A549 (cell line): ENCODE measurements around the gene TMEM223. TPM values are rescaled to one million over a fixed set of nuclear protein-coding genes. Genes with fewer than 3 reads are reported as not detected.
"Not testable (repeated sequence)": the region's sequence is repeated elsewhere in the genome, so short reads cannot be mapped to it uniquely, and the experiment has no call there.

ENCODE experiments used
- ATAC-seq, 2 experiments: fragments of 200-7000 bp in 1 of 2; fragments of >200 bp in 1 of 2; cut with Nextera tagmentation in 1 of 2; cut with Tn5 transposase in 1 of 2; 3 replicates each; pipeline versions ENCODE4 v1.8.0 to v1.9.1; 2018 to 2020; ENCODE audit warnings: mild to moderate bottlenecking in 1 of 2, moderate library complexity in 1 of 2
- CTCF ChIA-PET: fragments of 300-600 bp; sonication (Branson Sonifier 250); formaldehyde crosslinking; extraction: SDS; loops from one replicate; lab custom pipeline; 2021; ENCODE audit warnings: antibody characterized with exemption, inconsistent platforms; lab: Yijun Ruan, JAX
- POLR2A ChIA-PET: fragments of 350-600 bp; formaldehyde crosslinking; extraction: SDS; loops from one replicate; lab custom pipeline; 2021; ENCODE audit warnings: antibody characterized with exemption, inconsistent platforms; lab: Yijun Ruan, JAX
- DNase-seq, 2 experiments: peaks; one replicate each; pipeline versions ENCODE4 v3.0.0 to v3.0.0-alpha.2; 2011 to 2016; ENCODE audit warnings: low read depth in 1 of 2, low spot score in 1 of 2
- FAIRE-seq: peaks from 2 replicates; lab custom pipeline; 2011; peaks lifted over from hg19 to GRCh38; lab: Jason Lieb, UNC
- H3K27ac ChIP-seq, 2 experiments: fragments of >200 bp; sonication (Bioruptor Twin); formaldehyde crosslinking; 3 replicates each; pipeline ENCODE4 v1.5.1; 2016 to 2017
- H3K4me1 ChIP-seq: fragments of >200 bp; sonication (Bioruptor Twin); formaldehyde crosslinking; 3 replicates; pipeline ENCODE4 v1.6.1; 2016
- H3K4me2 ChIP-seq: fragments of >200 bp; sonication (Bioruptor Twin); formaldehyde crosslinking; 3 replicates; pipeline ENCODE4 v1.6.1; 2016
- H3K4me3 ChIP-seq: fragments of >200 bp; sonication (Bioruptor Twin); formaldehyde crosslinking; 3 replicates; pipeline ENCODE4 v1.5.1; 2016
- H3K9me3 ChIP-seq: fragments of >200 bp; sonication (Bioruptor Twin); formaldehyde crosslinking; 3 replicates; pipeline ENCODE4 v1.6.1; 2016
- BHLHE40 ChIP-seq: IDR thresholded peaks from 2 replicates; pipeline ENCODE4 v1.6.1; 2012; ENCODE audit warnings: low read depth, low read length, inconsistent platforms
- FOSB ChIP-seq: fragments of 250-450 bp; sonication (Bioruptor Pico); IDR thresholded peaks from 2 replicates; pipeline ENCODE4 v1.5.0; 2020; ENCODE audit warnings: mild to moderate bottlenecking, moderate library complexity
- FOXS1 ChIP-seq: fragments of 250-450 bp; sonication (Bioruptor Pico); IDR thresholded peaks from 2 replicates; pipeline ENCODE4 v1.5.0; 2020; ENCODE audit warnings: mild to moderate bottlenecking, moderate library complexity
- HES2 ChIP-seq: fragments of >200 bp; sonication (Bioruptor Twin); formaldehyde crosslinking; IDR thresholded peaks from 2 replicates; pipeline ENCODE4 v1.6.1; 2016
- HEYL ChIP-seq: fragments of 250-450 bp; sonication (Bioruptor Pico); IDR thresholded peaks from 2 replicates; pipeline ENCODE4 v1.8.0; 2021; ENCODE audit warnings: mild to moderate bottlenecking, moderate library complexity
- HMGXB4 ChIP-seq: fragments of 250-450 bp; sonication (Bioruptor Pico); IDR thresholded peaks from 2 replicates; pipeline ENCODE4 v1.5.0; 2021; ENCODE audit warnings: mild to moderate bottlenecking, moderate library complexity, borderline replicate concordance
- HOXB5 ChIP-seq: fragments of 250-450 bp; sonication (Bioruptor Pico); IDR thresholded peaks from 2 replicates; pipeline ENCODE4 v1.5.0; 2020; ENCODE audit warnings: mild to moderate bottlenecking, moderate library complexity
- KDM1A ChIP-seq: fragments of 200-600 bp; sonication (generic); IDR thresholded peaks from 2 replicates; pipeline ENCODE4 v1.6.1; 2016; ENCODE audit warnings: low read depth, mild to moderate bottlenecking
- MAZ ChIP-seq: fragments of 150-350 bp; IDR thresholded peaks from 2 replicates; pipeline ENCODE4 v1.6.1; 2014; ENCODE audit warnings: antibody characterized with exemption, low read depth, low read length, borderline replicate concordance
- NR3C1 ChIP-seq: fragments of >200 bp; sonication (Bioruptor Twin); formaldehyde crosslinking; IDR thresholded peaks from 3 replicates; pipeline ENCODE4 v1.6.1; 2017
- RCOR1 ChIP-seq: fragments of 150-350 bp; IDR thresholded peaks from 2 replicates; pipeline ENCODE4 v1.6.1; 2014; ENCODE audit warnings: antibody characterized with exemption, low read length, low read depth
- REST ChIP-seq: fragments of 200-600 bp; sonication (generic); IDR thresholded peaks from 2 replicates; pipeline ENCODE4 v1.6.1; 2016; ENCODE audit warnings: antibody characterized with exemption, mild to moderate bottlenecking, moderate library complexity
- TFCP2L1 ChIP-seq: fragments of 250-450 bp; sonication (Bioruptor Pico); IDR thresholded peaks from 2 replicates; pipeline ENCODE4 v1.5.0; 2021; ENCODE audit warnings: mild to moderate bottlenecking
- TP53 ChIP-seq: fragments of 250-450 bp; sonication (Bioruptor Pico); IDR thresholded peaks from 2 replicates; pipeline ENCODE4 v1.5.0; 2021; ENCODE audit warnings: mild to moderate bottlenecking, moderate library complexity
- ZNF302 ChIP-seq: fragments of 250-450 bp; sonication (Bioruptor Pico); IDR thresholded peaks from 2 replicates; pipeline ENCODE4 v1.9.0; 2021; ENCODE audit warnings: inconsistent platforms, mild to moderate bottlenecking, moderate library complexity
- WGBS: methylation state at CpG from one replicate; pipeline ENCODE4 v1.1.6; 2017; ENCODE audit errors: missing lambda C conversion rate; 5-methylcytosine and 5-hydroxymethylcytosine counted together
- polyA plus RNA-seq, 4 experiments: library from polyadenylated mRNA; depleted of rRNA in 3 of 4; stranded (reverse); fragments of >200 nt; fragmentation: RNase III in 1 of 4; extraction: RNeasy Plus Mini Kit Qiagen cat#74134 plus additional on column Dnase treatment in 1 of 4; gene quantifications; 2 replicates in 3 of 4; 3 replicates in 1 of 4; pipeline ENCODE4 v1.2.3, GENCODE V29; 2011 to 2017

Gene TMEM223
- polyA plus RNA-seq, 2 of the 4 experiments (the other 2 are of a cell fraction) = 23.5 to 26.5 TPM

GRCh38 chr11:62770778-62771143 lies 21.0 kb downstream of the TMEM223 start:
- peak overlapping the region; percentile 75 for H3K4me2 ChIP-seq
- WGBS = 38% methylated on average over 18 of the region's 18 CpGs
- peaks cover 15% of the 10 kb centered on the region for H3K4me1 ChIP-seq
- ATAC-seq = peak; percentile 14 to 25; a peak in 5 of 6 replicates
- FAIRE-seq = no peak
- H3K4me3 ChIP-seq = peak overlapping the region; percentile 78
- POLR2A ChIA-PET = interaction anchor here (0.5 to 6.8 kb wide), 12 partner anchors 9 to 179 kb away, joined by 3 to 63 read pairs (median 6); partner anchors contain the start of genes B3GAT3, C11orf98, CSKMT and HNRNPUL2
- H3K27ac ChIP-seq = peak overlapping the region; percentile 93 to 94
- TF ChIP-seq TP53 (CRISPR knock-in tag) (peak; percentile 46; the same call in 1 of the 2 replicates), MAZ (no peak)
- no peak for DNase-seq
- no peaks in the 10 kb centered on the region for H3K9me3 ChIP-seq
- CTCF ChIA-PET = interaction anchor here (0.6 to 13.8 kb wide), 7 partner anchors 10 to 241 kb away, joined by 3 to 211 read pairs (median 4); partner anchors contain the start of genes POLR2G and TMEM179B

- H3K4me3 ChIP-seq = peak overlapping the region; percentile 69
- FAIRE-seq, H3K9me3 ChIP-seq, H3K4me1 ChIP-seq: not testable (repeated sequence)
- DNase-seq (peak in 1 of 2 experiments; percentile 31), ATAC-seq (peak in 1 of 2 experiments; percentile 39; a peak in 3 of 6 replicates)
- POLR2A ChIA-PET = interaction anchor here (1.0 to 2.3 kb wide), 8 partner anchors 7 to 120 kb away, joined by 4 to 20 read pairs (median 8); partner anchors contain the start of genes HNRNPUL2, SLC3A2, TAF6L and TMEM179B
- WGBS = 24% methylated on average over 9 of the region's 9 CpGs
- H3K27ac ChIP-seq = peak overlapping the region; percentile 75 to 90
- peak overlapping the region; percentile 65 for H3K4me2 ChIP-seq
- CTCF ChIA-PET = interaction anchor here (0.6 to 3.6 kb wide), 8 partner anchors 9 to 1110 kb away, joined by 3 to 23 read pairs (median 4); partner anchors contain the start of genes TAF6L and TMEM179B
Measured at GRCh38 chr11:62760867-62761227, 31.0 kb downstream of the TMEM223 start.

- no peak for ATAC-seq
- no peak for DNase-seq
- Histone ChIP-seq H3K4me1 (peaks cover 16% of the 10 kb centered on the region; the same call in 2 of the 3 replicates), H3K4me3 (no peak overlapping the region), H3K9me3 (no peaks in the 10 kb centered on the region)
- CTCF ChIA-PET = interaction anchor here (0.6 to 3.6 kb wide), 4 partner anchors 11 to 31 kb away, joined by 3 to 19 read pairs (median 6); partner anchors contain the start of gene TMEM179B
- TF ChIP-seq RCOR1 (no peak), TP53 (CRISPR knock-in tag) (no peak), ZNF302 (CRISPR knock-in tag) (no peak), TFCP2L1 (CRISPR knock-in tag) (no peak)
- TF ChIP-seq, all 56 proteins: peak for 0
- POLR2A ChIA-PET = interaction anchor here (1.1 kb wide), 1 partner anchor 83 kb away, joined by 3 read pairs; no protein-coding TSS in a partner anchor
- H3K4me2 ChIP-seq = no peak overlapping the region
- H3K27ac ChIP-seq = no peak overlapping the region
- WGBS = 68% methylated on average over 9 of the region's 9 CpGs
- FAIRE-seq = no peak
Measured at GRCh38 chr11:62757846-62758788, 33.7 kb downstream of the TMEM223 start.

GRCh38 chr11:62755086-62755615 lies 36.7 kb downstream of the TMEM223 start:
- H3K9me3 ChIP-seq = no peaks in the 10 kb centered on the region
- peak overlapping the region; percentile 91 for H3K4me2 ChIP-seq
- H3K4me3 ChIP-seq = 0 out of 3 replicates have a peak overlapping the region, but pooled peaks have one; percentile 55
- no peak overlapping the region for H3K27ac ChIP-seq
- 87% methylated on average over 10 of the region's 10 CpGs for WGBS
- no peak for TF ChIP-seq HEYL (CRISPR knock-in tag)
- TF ChIP-seq HES2 = no peak
- no peak for TF ChIP-seq REST
- TF ChIP-seq KDM1A = no peak
- no peak for TF ChIP-seq FOSB (CRISPR knock-in tag)
- TF ChIP-seq FOXS1 (CRISPR knock-in tag) = no peak
- no peak for TF ChIP-seq NR3C1
- no peak for TF ChIP-seq HMGXB4 (CRISPR knock-in tag)
- TF ChIP-seq HOXB5 = no peak
- TF ChIP-seq BHLHE40 = no peak
- CTCF ChIA-PET = interaction anchor here (1.2 to 1.8 kb wide), 2 partner anchors 14 to 31 kb away, joined by 5 to 6 read pairs; no protein-coding TSS in a partner anchor
- FAIRE-seq (no peak), DNase-seq (no peak), ATAC-seq (no peak)
- H3K4me1 ChIP-seq = peaks cover 11% of the 10 kb centered on the region; the same call in 1 of the 3 replicates
- POLR2A ChIA-PET = interaction anchor here (1.5 to 3.0 kb wide), 3 partner anchors 15 to 85 kb away, joined by 7 to 63 read pairs (median 34); partner anchors contain the start of genes HNRNPUL2, TAF6L and WDR74
